Ovary (tissue), 9 donors: ENCODE data around the gene FGF9. TPM values are rescaled to one million over a fixed set of nuclear protein-coding genes. Genes with fewer than 3 reads are reported as not detected.

ENCODE experiments used
- DNase-seq, 5 donors: peaks; one replicate each; pipeline ENCODE4 v3.0.0-alpha.2; 2019 to 2020
- H3K27ac ChIP-seq, 2 donors: fragments of 200-600 bp; one replicate each; pipeline versions ENCODE4 v1.5.1 to v1.8.0; 2019 to 2022
- H3K27me3 ChIP-seq: fragments of 200-600 bp; one replicate; pipeline ENCODE4 v1.8.0; 2022
- H3K36me3 ChIP-seq: fragments of 200-600 bp; sonication (generic); one replicate; pipeline ENCODE4 v1.5.1; 2019
- H3K4me1 ChIP-seq: one replicate; pipeline ENCODE4 v1.8.1; 2013; ENCODE audit warnings: mild to moderate bottlenecking, moderate library complexity; ENCODE audit not compliant: insufficient read depth
- H3K4me3 ChIP-seq: fragments of 200-600 bp; sonication (generic); one replicate; pipeline ENCODE4 v1.5.1; 2017
- H3K9me3 ChIP-seq, 2 donors: fragments of 200-600 bp in 1 of 2; sonication (generic) in 1 of 2; one replicate each; pipeline versions ENCODE4 v1.5.1 to v1.8.1; 2013 to 2019; ENCODE audit warnings: mild to moderate bottlenecking in 1 of 2, moderate library complexity in 1 of 2
- EP300 ChIP-seq: sonication (generic); formaldehyde crosslinking; IDR thresholded peaks from one replicate; pipeline ENCODE4 v1.6.1; 2017; ENCODE audit warnings: antibody characterized with exemption
- POLR2A ChIP-seq: fragments of 450-650 bp; IDR thresholded peaks from one replicate; pipeline ENCODE4 v1.6.1; 2017; ENCODE audit warnings: antibody characterized with exemption, mild to moderate bottlenecking, moderate library complexity
- WGBS, 3 donors: extraction: QIAGEN DNeasy Blood & Tissue Kit in 1 of 3; methylation state at CpG; one replicate each; pipeline versions ENCODE4 v1.1.5 to v1.1.7; 2013 to 2017; 5-methylcytosine and 5-hydroxymethylcytosine counted together
- intact Hi-C, 4 donors: fragments of 100-400 bp; cut with DNase I; formaldehyde crosslinking; loops; one replicate each; pipeline versions ENCODE4 v1.11.0 to v1.15.1; 2022 to 2023
- polyA plus RNA-seq, 2 donors: library from polyadenylated mRNA; stranded (reverse); fragments of 200-250 nt in 1 of 2; fragments of 350-450 nt in 1 of 2; fragmentation: Illumina TruSeq in 1 of 2; extraction: RNeasy Lipid Tissue Mini Kit (QIAGEN cat#74804) in 1 of 2; gene quantifications; one replicate each; pipeline ENCODE4 v1.2.3, GENCODE V29; 2013 to 2014
- total RNA-seq, 7 donors: library from RNA; depleted of rRNA in 2 of 7; stranded (reverse); fragments of >200 nt in 2 of 7; fragmentation: NEBNext Ultra II Directional in 3 of 7; extraction: Animal tissue kit (Norgen Biotek cat#: 25700) in 3 of 7; gene quantifications; one replicate each; pipeline versions ENCODE4 v1.1.0 to v1.2.4, GENCODE V29; 2016 to 2023
- TF ChIP-seq, protein P1 (sequence below), 3 donors: fragments of 450-650 bp in 2 of 3; fragments of 200-600 bp in 1 of 3; IDR thresholded peaks; one replicate each; pipeline versions ENCODE4 v1.5.1 to v1.8.0; 2016 to 2022; ENCODE audit warnings: antibody characterized with exemption in 3 of 3, mild to moderate bottlenecking in 1 of 3
- donor health status: DM: no; HTN: no; CAD: no; lungs with moderate emphysema.
- donor health status: DM: no; HTN: no; CAD: no.
- donor health status: Bipolar disorder and iron deficiency.
- donor health status: DM: yes; HTN: yes; CAD: no.
- donor health status: DM: no; HTN: no; CAD: no.
- donor health status: DM: yes; HTN: yes; CAD: no.

The FGF9 gene
- total and polyA plus RNA-seq, 9 donors = 0.15 to 2.8 (median 0.81) TPM

- Histone ChIP-seq H3K4me3 (no peak overlapping the region), H3K9me3 (no peaks in the 10 kb centered on the region), H3K36me3 (no peaks in the 10 kb centered on the region), H3K27me3 (no peaks in the 10 kb centered on the region), H3K27ac (no peak overlapping the region), H3K4me1 (no peaks in the 10 kb centered on the region)
- intact Hi-C loops = loop anchor here in 2 of 4 donors (5.0 to 10.0 kb wide), 2 partner anchors 1115 to 1118 kb away; no protein-coding TSS in a partner anchor
- peak in 1 of 5 donors; percentile 15 for DNase-seq
- TF ChIP-seq, protein P1, sequence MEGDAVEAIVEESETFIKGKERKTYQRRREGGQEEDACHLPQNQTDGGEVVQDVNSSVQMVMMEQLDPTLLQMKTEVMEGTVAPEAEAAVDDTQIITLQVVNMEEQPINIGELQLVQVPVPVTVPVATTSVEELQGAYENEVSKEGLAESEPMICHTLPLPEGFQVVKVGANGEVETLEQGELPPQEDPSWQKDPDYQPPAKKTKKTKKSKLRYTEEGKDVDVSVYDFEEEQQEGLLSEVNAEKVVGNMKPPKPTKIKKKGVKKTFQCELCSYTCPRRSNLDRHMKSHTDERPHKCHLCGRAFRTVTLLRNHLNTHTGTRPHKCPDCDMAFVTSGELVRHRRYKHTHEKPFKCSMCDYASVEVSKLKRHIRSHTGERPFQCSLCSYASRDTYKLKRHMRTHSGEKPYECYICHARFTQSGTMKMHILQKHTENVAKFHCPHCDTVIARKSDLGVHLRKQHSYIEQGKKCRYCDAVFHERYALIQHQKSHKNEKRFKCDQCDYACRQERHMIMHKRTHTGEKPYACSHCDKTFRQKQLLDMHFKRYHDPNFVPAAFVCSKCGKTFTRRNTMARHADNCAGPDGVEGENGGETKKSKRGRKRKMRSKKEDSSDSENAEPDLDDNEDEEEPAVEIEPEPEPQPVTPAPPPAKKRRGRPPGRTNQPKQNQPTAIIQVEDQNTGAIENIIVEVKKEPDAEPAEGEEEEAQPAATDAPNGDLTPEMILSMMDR (IDR thresholded peaks at IDR 0.05) = no peak
- WGBS, 3 donors = 78 to 90% (median 79%) methylated on average over 13 of the region's 13 CpGs
Measured at GRCh38 chr13:21637296-21637695, 33.6 kb upstream of the FGF9 start.

DNA sequence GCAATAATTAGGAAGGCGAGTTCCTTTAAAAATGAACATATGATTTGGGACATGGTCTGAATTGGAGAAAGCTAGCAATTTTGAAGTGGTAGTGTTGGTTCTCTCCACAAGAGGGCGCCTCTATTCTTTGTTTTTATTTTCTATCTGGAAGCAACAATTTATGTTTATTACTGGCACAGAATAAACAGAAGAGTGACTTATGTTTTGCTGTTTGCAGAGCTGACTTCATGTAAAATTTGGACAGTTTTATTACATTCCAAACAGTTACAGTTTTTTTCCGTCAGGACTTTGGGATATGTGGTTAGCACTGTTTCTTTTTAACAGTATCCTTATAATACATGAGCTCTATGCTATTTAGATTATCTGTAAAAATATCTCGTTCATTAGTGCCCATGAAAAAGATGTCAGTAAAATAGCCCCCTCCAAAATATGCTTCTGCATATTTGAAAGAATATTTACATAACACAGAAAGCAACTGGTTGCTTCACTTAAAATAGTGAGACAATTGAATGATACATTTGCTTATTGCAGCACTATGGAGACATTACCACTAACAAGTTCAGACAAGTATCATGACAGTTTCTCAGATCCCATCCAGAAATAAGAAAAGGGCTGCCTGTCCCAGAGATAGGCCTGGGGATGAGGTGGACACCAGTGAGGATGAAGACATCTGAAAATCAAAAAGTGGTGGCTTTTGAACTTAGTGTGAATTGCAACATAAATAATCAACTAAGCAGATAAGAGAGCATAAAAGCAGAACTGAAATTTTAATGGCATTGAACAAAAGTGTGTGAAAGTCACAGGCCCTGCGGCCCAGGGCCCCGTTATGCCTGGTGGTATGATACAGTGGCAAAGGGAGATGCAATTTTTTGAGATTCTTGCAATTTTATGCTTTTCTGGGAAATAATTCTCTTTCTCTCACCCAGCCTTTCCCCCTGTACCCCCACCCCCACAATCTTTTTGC lies 32.3 kb upstream of the FGF9 start:
- H3K36me3 ChIP-seq = no peaks in the 10 kb centered on the region
- no peak for DNase-seq
- WGBS, 3 donors = 37 to 42% (median 40%) methylated on average over 6 of the region's 6 CpGs
- intact Hi-C loops = loop anchor here in 2 of 4 donors (5.0 to 10.0 kb wide), 2 partner anchors 1114 to 1116 kb away; no protein-coding TSS in a partner anchor
- no peaks in the 10 kb centered on the region for H3K9me3 ChIP-seq
- TF ChIP-seq EP300 = no peak
- TF ChIP-seq, protein P1 (IDR thresholded peaks at IDR 0.05) = peak; percentile 22 to 54 (median 40)
- no peak overlapping the region for H3K4me3 ChIP-seq
- H3K27me3 ChIP-seq = no peaks in the 10 kb centered on the region
- H3K4me1 ChIP-seq = no peaks in the 10 kb centered on the region
- H3K27ac ChIP-seq = no peak overlapping the region

DNA sequence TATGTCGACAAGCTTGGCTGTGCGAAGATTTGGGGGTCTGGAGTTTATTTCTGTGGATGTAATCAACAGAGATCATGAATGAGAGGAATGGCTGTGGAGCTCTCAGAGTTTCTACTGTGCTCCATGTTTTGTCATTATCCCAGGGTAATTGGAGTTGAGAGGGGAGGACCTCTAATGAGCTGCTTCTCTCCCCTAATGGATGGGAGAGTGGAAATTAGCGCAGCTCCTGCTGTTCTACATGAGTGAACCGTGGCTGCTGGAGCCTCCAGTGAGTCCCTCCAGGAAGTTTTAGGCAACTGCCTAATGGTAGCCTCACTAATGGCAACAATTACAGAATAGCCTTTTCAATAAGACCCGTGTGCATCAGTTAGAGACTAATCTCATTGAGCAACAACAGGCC lies 31.3 kb upstream of the FGF9 start:
- no peaks in the 10 kb centered on the region for H3K27me3 ChIP-seq
- no peak overlapping the region for H3K4me3 ChIP-seq
- no peaks in the 10 kb centered on the region for H3K4me1 ChIP-seq
- no peaks in the 10 kb centered on the region for H3K36me3 ChIP-seq
- H3K9me3 ChIP-seq = no peaks in the 10 kb centered on the region
- WGBS, 3 donors = 76 to 86% (median 81%) methylated on average over 5 of the region's 5 CpGs
- intact Hi-C loops = loop anchor here in 2 of 4 donors (5.0 to 10.0 kb wide), 2 partner anchors 1113 to 1115 kb away; no protein-coding TSS in a partner anchor
- no peak for DNase-seq
- TF ChIP-seq, protein P1 (IDR thresholded peaks at IDR 0.05) = no peak
- TF ChIP-seq EP300 (no peak), POLR2A (no peak)
- H3K27ac ChIP-seq = no peak overlapping the region

DNA sequence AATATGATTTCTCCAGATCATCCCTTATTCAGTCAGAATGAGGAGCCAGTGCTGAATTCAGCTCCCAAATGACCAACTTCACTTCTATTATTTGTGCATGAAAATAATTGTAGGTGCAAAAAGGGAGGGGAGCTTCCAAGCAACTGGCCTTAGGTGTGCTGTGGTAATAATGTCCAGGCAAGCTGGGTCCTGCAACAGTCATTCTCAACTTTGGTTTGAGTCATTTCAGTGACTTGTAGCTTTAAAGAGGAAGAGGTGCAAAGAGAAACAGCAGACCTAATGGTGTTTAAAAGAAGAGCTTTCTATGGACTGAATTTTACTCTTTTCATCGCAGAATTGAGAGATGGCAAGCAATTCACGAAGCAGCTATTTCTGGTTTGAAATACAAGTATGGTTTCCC lies 29.2 kb upstream of the FGF9 start:
- intact Hi-C loops = loop anchor here in 1 of 4 donors (10.0 kb wide), 1 partner anchor 1113 kb away; no protein-coding TSS in a partner anchor
- 80 to 85% (median 83%) methylated on average over 2 of the region's 2 CpGs for WGBS, 3 donors
- H3K9me3 ChIP-seq = no peaks in the 10 kb centered on the region
- no peak for DNase-seq
- no peaks in the 10 kb centered on the region for H3K4me1 ChIP-seq
- no peaks in the 10 kb centered on the region for H3K36me3 ChIP-seq
- no peaks in the 10 kb centered on the region for H3K27me3 ChIP-seq
- TF ChIP-seq POLR2A = no peak
- no peak for TF ChIP-seq EP300
- TF ChIP-seq, protein P1 (IDR thresholded peaks at IDR 0.05) = no peak
- no peak overlapping the region for H3K27ac ChIP-seq
- no peak overlapping the region for H3K4me3 ChIP-seq
